ENCODE results near the gene RAB36. TPM values are rescaled to one million over a fixed set of nuclear protein-coding genes. Genes with fewer than 3 reads are reported as not detected.

The RAB36 gene
- total and polyA plus RNA-seq, 9 of the 15 experiments (the other 6 are each of a cell fraction or from before 2014, with no cell fraction given): 0.04 to 0.50 (median 0.08) TPM; not detected in 3

DNA sequence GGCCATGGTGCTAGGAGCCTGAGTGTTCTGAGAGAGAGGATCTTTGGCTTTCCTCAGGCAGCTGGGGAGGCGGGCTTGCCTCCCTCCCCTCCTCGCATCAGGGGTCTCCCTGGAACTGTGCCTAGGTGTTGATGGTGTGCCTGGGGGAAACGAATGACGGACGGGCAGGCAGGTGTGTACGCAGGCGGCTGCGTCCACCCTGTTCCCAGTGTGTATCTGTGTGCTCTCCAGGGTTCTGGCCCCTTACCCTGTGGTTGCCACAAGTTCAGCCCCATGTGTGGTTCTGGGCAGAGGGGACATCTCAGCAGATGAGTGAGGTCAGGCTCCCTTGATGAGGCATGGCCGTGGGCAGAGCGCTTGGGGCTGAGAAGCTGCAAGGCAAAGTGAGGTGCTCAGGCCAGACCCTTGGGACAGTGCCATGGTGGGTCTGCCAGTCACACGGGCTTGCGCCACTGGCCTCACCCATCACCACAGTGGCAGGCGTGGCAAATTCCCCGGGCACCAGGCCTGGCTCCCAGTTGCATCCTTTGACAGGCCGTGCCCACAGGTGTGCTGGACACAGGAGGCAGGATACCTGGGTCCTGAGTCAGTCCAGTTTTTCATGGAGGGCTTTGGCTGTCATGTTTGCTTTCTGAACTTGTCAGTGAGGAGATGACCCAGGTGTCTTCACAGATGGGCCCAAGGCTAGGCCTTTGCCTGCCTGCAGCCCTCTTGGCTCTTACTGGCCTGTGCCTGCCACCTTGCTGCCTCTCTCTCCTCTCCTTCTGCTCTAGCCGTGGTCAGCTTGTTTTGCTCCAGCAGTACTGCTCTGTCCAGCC lies 47.7 kb upstream of the RAB36 start:
- Histone ChIP-seq H3K9me1 (ENCODE audit: control insufficient read depth, insufficient read depth, low read length) (peaks cover 27% of the 10 kb centered on the region), H2AFZ (ENCODE audit: low read depth, low read length) (no peak overlapping the region), H3K27me3 (ENCODE audit: control insufficient read depth in 2 of 2, insufficient read depth in 2 of 2, low read length in 2 of 2) (peaks cover 92 to 100% of the 10 kb centered on the region in 2 experiments), H3K4me3 (no peak overlapping the region), H3K4me1 (replicated peaks in 1 of 2; ENCODE audit: control insufficient read depth in 2 of 2, insufficient read depth in 2 of 2, low read length in 2 of 2) (peaks cover 0 to 45% of the 10 kb centered on the region in 2 experiments; a peak in 3 of 5 replicates), H3K9me3 (replicated peaks; ENCODE audit: control insufficient read depth, insufficient read depth, low read depth, low read length) (no peaks in the 10 kb centered on the region), H4K20me1 (replicated peaks; ENCODE audit: control insufficient read depth, insufficient read depth, low read length) (peaks cover 100% of the 10 kb centered on the region), H3K4me2 (ENCODE audit: insufficient read depth, low read length) (no peak overlapping the region), H3K9ac (ENCODE audit: insufficient read depth in 1 of 2, low read depth in 2 of 2, low read length in 2 of 2) (no peak overlapping the region), H3K36me3 (ENCODE audit: control insufficient read depth, insufficient read depth, low read length) (no peaks in the 10 kb centered on the region), H3K27ac (ENCODE audit: extremely low read depth, low read depth, low read length) (no peak overlapping the region), H3K79me2 (ENCODE audit: control insufficient read depth, insufficient read depth, low read length) (no peaks in the 10 kb centered on the region)
- BruUV-seq (replicated peaks): no TSS peak
- in situ Hi-C loops (cut with MboI): no loop called here
- FAIRE-seq (no peak), ATAC-seq (no peak), DNase-seq (ENCODE audit: extremely low read depth in 1 of 4, low spot score in 3 of 4) (peak in 2 of 4 experiments; percentile 55 to 58)
- ChIA-PET CTCF (ENCODE audit: low intra/inter-chr PET ratio) (no interaction called here), POLR2A (interaction anchor here (0.6 to 19.9 kb wide), 9 partner anchors 8 to 75 kb away, joined by 3 to 414 read pairs (median 6); partner anchors contain the start of gene GNAZ)
- 2% methylated on average over 16 of the region's 16 CpGs for WGBS (ENCODE audit: insufficient coverage, low coverage, missing lambda C conversion rate)
- intact Hi-C loops (cut with micrococcal nuclease): no loop called here
- TF ChIP-seq TEAD1 (CRISPR knock-in tag; IDR thresholded peaks at IDR 0.05) (no peak), ZNF384 (IDR thresholded peaks at IDR 0.05; ENCODE audit: low read depth, low read length) (no peak), PHF20 (IDR thresholded peaks at IDR 0.05; ENCODE audit: partially characterized antibody) (no peak), FOXM1 (IDR thresholded peaks at IDR 0.05; ENCODE audit: low read depth) (no peak), FOXM1 (CRISPR knock-in tag; IDR thresholded peaks at IDR 0.05; ENCODE audit: low read depth) (no peak), TBL1XR1 (IDR thresholded peaks at IDR 0.05; ENCODE audit: low read length in 2 of 2) (0 out of 4 replicates have a peak, but pooled peaks of 1 of the 2 experiments have one; percentile 15), CCNT2 (IDR thresholded peaks at IDR 0.05; ENCODE audit: borderline replicate concordance, extremely low read depth, insufficient read length, low read depth, low read length) (no peak), ZNF778 (CRISPR knock-in tag; IDR thresholded peaks at IDR 0.05) (no peak), ZNF436 (CRISPR knock-in tag; IDR thresholded peaks at IDR 0.05) (no peak), SAP30 (IDR thresholded peaks at IDR 0.05; ENCODE audit: borderline replicate concordance, insufficient read depth, low read depth, low read length, poor library complexity, severe bottlenecking) (no peak), KLF13 (tag; IDR thresholded peaks at IDR 0.05; ENCODE audit: borderline replicate concordance, low read depth) (peak; percentile 54; the same call in 1 of the 2 replicates), RAD21 (CRISPR knock-in tag; conservative IDR thresholded peaks at IDR 0.05 in 1 of 2, IDR thresholded peaks at IDR 0.05 in 1 of 2) (0 out of 4 replicates have a peak, but pooled peaks of 1 of the 2 experiments have one; percentile 4), ZFP30 (CRISPR knock-in tag; IDR thresholded peaks at IDR 0.05; ENCODE audit: borderline replicate concordance) (no peak), HDAC1 (IDR thresholded peaks at IDR 0.05) (0 out of 4 replicates have a peak, but pooled peaks of 1 of the 2 experiments have one; percentile 38), ZNF354B (CRISPR knock-in tag; IDR thresholded peaks at IDR 0.05) (no peak), RBBP5 (IDR thresholded peaks at IDR 0.05; ENCODE audit: borderline replicate concordance, insufficient read depth, low read length, poor library complexity, severe bottlenecking) (no peak), NFRKB (IDR thresholded peaks at IDR 0.05; ENCODE audit: low read depth) (no peak)
- TF ChIP-seq, protein P1, sequence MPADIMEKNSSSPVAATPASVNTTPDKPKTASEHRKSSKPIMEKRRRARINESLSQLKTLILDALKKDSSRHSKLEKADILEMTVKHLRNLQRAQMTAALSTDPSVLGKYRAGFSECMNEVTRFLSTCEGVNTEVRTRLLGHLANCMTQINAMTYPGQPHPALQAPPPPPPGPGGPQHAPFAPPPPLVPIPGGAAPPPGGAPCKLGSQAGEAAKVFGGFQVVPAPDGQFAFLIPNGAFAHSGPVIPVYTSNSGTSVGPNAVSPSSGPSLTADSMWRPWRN (IDR thresholded peaks at IDR 0.05; ENCODE audit: low read depth): no peak
- TF ChIP-seq, protein P2, sequence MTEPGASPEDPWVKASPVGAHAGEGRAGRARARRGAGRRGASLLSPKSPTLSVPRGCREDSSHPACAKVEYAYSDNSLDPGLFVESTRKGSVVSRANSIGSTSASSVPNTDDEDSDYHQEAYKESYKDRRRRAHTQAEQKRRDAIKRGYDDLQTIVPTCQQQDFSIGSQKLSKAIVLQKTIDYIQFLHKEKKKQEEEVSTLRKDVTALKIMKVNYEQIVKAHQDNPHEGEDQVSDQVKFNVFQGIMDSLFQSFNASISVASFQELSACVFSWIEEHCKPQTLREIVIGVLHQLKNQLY (CRISPR knock-in tag; conservative IDR thresholded peaks at IDR 0.05): peak in 1 of 2 experiments; percentile 67; a peak in 1 of 4 replicates

All from K562 (cell line).